GM18505 (cell line): ENCODE measurements around the gene NUBP2.

Experiments used
- ATAC-seq: cut with Tn5 transposase; IDR thresholded peaks from one replicate; pipeline ENCODE4 v1.9.1; 2021; ENCODE audit not compliant: unreplicated experiment
- POLR2A ChIP-seq: IDR thresholded peaks from 4 replicates; pipeline ENCODE4 v1.6.1; 2011; ENCODE audit warnings: borderline replicate concordance; ENCODE audit not compliant: insufficient read depth, insufficient read length; ENCODE audit errors: extremely low read depth

NUBP2 gene, protein sequence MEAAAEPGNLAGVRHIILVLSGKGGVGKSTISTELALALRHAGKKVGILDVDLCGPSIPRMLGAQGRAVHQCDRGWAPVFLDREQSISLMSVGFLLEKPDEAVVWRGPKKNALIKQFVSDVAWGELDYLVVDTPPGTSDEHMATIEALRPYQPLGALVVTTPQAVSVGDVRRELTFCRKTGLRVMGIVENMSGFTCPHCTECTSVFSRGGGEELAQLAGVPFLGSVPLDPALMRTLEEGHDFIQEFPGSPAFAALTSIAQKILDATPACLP

DNA sequence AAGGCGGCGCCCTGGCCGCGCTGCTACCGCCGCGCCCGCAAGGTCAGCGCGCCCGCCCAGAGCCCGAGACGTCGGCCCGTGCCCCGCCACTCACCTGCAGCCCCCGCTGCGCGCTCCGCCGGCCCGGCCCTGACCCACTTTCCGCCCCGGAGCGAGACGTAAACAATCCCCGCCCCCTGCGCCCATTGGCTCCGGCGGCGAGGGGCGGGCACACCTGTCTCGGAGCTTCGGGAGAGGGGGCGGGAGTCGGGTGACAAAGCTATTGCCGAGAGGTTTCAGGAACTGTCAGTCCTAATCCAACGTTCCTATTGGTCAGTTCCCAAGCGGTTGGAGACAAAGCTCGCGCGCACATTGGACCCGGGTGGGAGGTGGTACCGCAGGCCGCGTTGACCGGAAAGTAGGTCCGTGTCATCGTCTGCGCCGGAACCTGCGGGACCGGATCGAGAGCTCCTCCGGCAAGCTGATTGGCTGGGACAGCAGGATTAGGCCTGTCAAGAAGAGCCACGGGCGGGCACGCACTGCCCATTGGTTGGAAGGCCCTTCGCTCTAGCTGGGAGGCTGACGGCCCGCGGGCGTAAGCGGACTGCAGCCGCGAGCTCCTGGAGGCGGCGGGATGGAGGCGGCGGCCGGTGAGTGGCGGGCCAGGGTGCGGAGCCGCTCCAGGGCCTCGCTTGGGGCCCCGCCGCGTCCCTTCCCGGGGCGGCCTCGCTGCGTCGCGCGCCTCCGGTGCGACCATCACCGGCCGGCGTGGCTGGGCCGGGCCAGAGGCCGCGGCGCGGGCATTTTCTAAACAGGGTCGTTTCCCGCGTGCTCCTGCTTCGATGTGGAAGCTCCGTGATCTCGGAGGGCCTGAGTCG lies at the start of gene NUBP2, which contains the start of gene SPSB3:
TSS of gene NUBP2 (plus strand) at position 553 of the 857 bp plus-strand sequence. CDS start at position 614, 61 bp downstream.
TSS of gene SPSB3 (minus strand) at position 164 of the 857 bp plus-strand sequence. CDS start 1,088 bp downstream, outside the sequence.
- TF ChIP-seq POLR2A: peak; percentile 68
- ATAC-seq: peak; percentile 73

- TF ChIP-seq POLR2A: no peak
- no peak for ATAC-seq
Measured at GRCh38 chr16:1734123-1734522, 48.6 kb upstream of the NUBP2 start.

GRCh38 chr16:1734816-1735215 lies 47.9 kb upstream of the NUBP2 start:
- TF ChIP-seq POLR2A: no peak
- no peak for ATAC-seq

- no peak for ATAC-seq
Measured at GRCh38 chr16:1740234-1740633, 42.5 kb upstream of the NUBP2 start.

GRCh38 chr16:1740781-1741490 lies 41.8 kb upstream of the NUBP2 start:
- no peak for TF ChIP-seq POLR2A
- ATAC-seq: no peak

More at GRCh38 chr16:1740234-1740633, 42.5 kb upstream of the NUBP2 start:
- TF ChIP-seq POLR2A: no peak

GRCh38 chr16:1741553-1742165 lies 41.1 kb upstream of the NUBP2 start:
- TF ChIP-seq POLR2A: no peak
- no peak for ATAC-seq

DNA sequence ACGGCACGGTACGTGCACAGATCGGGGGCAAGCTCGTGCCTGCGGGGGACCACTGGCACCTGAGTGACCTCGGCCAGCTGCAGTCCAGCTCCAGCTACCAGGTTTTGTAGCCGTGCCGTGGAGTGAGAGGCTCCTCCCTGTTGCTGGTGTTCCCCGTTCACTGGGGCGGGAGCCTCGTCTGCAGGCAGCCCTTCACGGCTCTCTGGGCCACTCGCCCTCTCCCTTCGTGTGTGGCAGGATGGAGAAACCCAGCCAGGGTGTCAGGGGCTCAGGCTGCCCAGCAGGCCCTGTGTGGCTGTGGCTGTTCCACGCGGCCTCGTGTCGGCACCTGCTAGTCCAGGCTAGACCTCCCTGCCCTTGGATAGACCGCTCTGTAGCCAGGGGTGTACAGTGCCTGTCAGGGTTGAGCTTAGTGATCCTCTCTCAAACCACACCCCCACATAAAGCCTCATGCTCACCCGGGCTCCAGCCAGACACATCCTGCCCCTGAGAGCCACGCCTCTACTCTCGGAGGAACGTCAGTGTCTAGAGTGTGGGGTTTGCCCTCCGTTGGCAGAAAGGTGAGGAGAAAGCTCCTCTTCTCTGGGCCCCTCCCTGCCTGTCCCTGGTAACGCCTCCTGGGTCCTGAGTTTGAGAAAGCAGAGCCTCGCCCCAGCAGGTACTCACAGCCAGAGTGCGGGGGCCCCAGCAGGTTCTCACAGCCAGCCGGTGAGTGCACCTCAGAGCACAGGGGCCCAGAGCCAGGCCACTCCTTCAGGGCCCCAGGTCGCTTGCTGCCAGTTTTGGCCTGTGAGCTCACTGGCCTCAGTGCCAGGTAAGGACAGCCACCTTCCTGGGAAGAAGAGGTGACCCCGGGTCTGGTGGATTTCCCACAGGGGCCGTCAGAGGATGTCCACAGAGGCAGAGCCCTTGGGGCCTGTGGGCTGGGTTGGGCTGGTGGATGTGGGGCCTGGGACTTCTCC lies 39.1 kb upstream of the NUBP2 start:
- ATAC-seq: no peak
- no peak for TF ChIP-seq POLR2A

GRCh38 chr16:1744338-1744840 lies 38.4 kb upstream of the NUBP2 start:
- no peak for ATAC-seq

GRCh38 chr16:1745181-1745899 lies 37.4 kb upstream of the NUBP2 start:
- TF ChIP-seq POLR2A: no peak
- no peak for ATAC-seq

More at GRCh38 chr16:1744338-1744840, 38.4 kb upstream of the NUBP2 start:
- no peak for TF ChIP-seq POLR2A

DNA sequence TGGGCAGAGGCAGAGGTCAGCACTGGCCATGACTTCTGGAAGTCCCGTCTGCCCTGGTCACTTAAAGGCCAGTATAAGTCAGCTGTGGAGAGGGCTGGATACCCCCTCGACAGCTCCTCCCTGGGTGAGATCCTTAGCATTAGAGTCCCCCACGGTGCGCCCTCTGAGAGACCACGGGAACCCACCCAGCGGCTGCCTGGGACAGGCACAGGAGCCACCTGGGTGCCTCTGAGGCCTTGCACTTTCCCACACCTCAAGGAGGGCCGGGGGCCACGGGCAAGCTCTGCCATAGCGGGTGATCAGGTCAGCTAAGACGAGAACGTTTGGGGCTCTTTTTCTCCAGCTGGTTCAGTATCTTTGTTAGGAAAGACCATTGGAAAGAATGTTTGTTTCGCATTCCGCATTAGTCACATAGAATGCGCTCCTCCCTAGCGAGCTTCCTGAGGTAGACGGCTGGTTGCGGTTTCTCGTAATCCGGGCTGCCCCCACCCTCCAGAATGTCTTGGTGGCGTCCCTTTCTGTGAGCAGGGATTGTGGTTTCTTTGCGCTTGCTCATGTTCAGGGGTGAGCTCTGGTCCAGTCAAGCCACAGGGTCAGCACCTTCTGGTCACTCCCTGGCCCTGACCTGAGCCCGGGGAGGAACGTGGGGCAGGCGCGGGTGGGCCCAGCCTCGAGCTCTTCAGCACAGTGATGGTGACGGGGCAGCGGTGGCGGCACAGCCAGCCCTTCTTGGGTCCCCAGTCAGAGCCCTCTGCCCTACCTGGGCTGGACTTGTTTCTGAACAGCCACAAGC lies 36.7 kb upstream of the NUBP2 start:
- TF ChIP-seq POLR2A: no peak
- ATAC-seq: no peak

GRCh38 chr16:1746693-1747195 lies 36.0 kb upstream of the NUBP2 start:
- TF ChIP-seq POLR2A: no peak
- ATAC-seq: no peak

DNA sequence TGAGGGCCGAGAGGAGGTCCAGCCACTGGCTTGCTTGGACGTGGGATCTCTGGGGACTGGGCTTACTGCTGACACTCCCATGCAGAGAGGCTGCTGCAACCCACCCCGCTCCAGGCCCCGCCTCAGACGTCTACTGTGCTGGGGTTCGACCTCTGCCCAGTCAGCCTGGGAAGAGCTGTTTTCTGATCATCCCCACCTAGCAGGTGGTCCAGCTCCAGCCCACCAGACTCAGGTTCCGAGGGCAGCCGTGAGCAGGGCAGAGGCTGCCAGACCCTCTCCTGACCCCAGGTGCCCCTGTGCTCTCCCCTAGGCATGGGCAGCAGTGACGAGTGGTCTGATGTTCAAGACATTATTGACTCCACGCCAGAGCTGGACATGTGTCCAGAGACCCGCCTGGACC lies 34.8 kb upstream of the NUBP2 start:
- no peak for TF ChIP-seq POLR2A

More for the DNA sequence above, 34.8 kb upstream of the NUBP2 start:
- ATAC-seq: no peak
